BLaER1 (cell line): ENCODE measurements around the gene RBM17.
"Not testable (repeated sequence)": the region's sequence is repeated elsewhere in the genome, so short reads cannot be mapped to it uniquely, and the experiment has no call there.

ENCODE experiments used
- H3K27ac ChIP-seq: shearing (Covaris generic); formaldehyde crosslinking; 2 replicates; pipeline ENCODE4 v1.8.1; 2022
- H3K27me3 ChIP-seq: shearing (Covaris generic); formaldehyde crosslinking; 2 replicates; pipeline ENCODE4 v1.8.1; 2022
- H3K36me3 ChIP-seq: shearing (Covaris generic); formaldehyde crosslinking; 2 replicates; pipeline ENCODE4 v1.8.1; 2022
- H3K4me1 ChIP-seq: shearing (Covaris generic); formaldehyde crosslinking; 2 replicates; pipeline ENCODE4 v1.8.1; 2022
- H3K4me2 ChIP-seq: shearing (Covaris generic); formaldehyde crosslinking; 2 replicates; pipeline ENCODE4 v1.8.1; 2022
- H3K4me3 ChIP-seq: shearing (Covaris generic); formaldehyde crosslinking; 2 replicates; pipeline ENCODE4 v1.8.1; 2022
- H3K9ac ChIP-seq: shearing (Covaris generic); formaldehyde crosslinking; 2 replicates; pipeline ENCODE4 v1.8.1; 2022
- H3K9me3 ChIP-seq: shearing (Covaris generic); formaldehyde crosslinking; 2 replicates; pipeline ENCODE4 v1.8.1; 2022
- H4K20me1 ChIP-seq: shearing (Covaris generic); formaldehyde crosslinking; 2 replicates; pipeline ENCODE4 v1.8.1; 2022
- Cebpa-rat ChIP-seq: shearing (Covaris generic); IDR thresholded peaks from 2 replicates; pipeline ENCODE4 v1.8.1; 2022

RBM17 gene

DNA sequence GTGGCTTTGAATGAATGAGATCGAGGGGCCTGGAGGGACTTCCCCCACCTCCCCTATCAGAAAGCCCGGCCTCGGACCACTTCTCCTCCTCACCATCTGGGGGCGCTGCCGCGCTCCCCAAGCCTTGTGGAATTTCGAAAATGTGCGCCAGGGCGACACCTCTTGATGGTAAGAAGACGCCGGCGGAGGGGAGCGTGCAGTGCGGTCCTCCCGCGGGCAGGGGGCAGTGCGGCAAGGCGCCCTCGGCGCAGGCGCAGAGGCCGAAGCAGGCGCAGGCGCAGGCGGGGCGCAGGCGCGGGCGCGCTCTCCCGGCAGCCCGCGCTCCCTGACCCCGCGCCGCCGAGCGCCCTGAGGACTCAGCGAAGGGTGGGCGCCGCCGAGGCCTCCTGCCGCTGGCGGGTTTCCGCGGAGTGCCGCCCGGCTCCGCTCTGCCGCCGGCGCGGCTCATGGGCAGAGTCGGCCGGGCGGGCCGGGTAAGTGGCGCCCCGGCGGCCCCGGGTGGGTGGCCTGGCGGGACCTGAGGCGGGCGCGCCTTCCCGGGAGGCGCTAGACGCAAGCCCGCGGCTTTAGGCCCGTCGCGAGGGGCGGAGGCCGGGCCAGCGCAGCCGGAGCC, at the start of gene RBM17:
RBM17 (plus strand) TSS at position 314 of the 613 bp plus-strand sequence. CDS start 8,032 bp downstream, outside the sequence.
- Histone ChIP-seq H3K4me2 (peak within 1 kb of the TSS; percentile 92), H3K27me3 (no peaks in the 10 kb centered on the region), H3K9ac (peak within 1 kb of the TSS; percentile 98), H3K4me1 (peaks cover 62% of the 10 kb centered on the region), H4K20me1 (peaks cover 49% of the 10 kb centered on the region), H3K4me3 (peak within 1 kb of the TSS; percentile 99), H3K36me3 (peaks cover 9% of the 10 kb centered on the region; the same call in 1 of the 2 replicates), H3K27ac (peak within 1 kb of the TSS; percentile 98), H3K9me3 (no peaks in the 10 kb centered on the region)
- no peak for TF ChIP-seq Cebpa-rat

DNA sequence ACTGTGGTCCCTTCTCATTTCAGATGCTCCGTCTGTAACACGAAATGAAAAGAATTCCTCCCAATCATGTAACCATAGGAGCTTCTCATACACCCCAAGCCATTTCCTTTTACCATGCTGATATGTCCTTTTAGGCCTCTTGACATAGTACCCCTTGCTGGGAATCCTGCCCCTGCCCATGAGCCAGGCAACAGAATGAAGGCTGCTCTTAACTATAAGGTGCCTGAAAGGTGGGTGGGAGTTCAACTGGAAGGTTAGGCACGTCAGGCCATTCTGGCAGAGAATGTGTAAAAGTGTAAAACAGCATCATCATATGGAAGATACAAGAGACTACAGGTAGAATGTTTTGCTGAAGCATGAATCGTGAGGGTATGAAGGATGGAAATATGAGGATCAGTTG, 49.1 kb upstream of the RBM17 start:
- H3K36me3 ChIP-seq = no peaks in the 10 kb centered on the region
- no peak for TF ChIP-seq Cebpa-rat
- H3K4me1 ChIP-seq = peaks cover 43% of the 10 kb centered on the region
- no peak overlapping the region for H3K27ac ChIP-seq
- no peak overlapping the region for H3K9ac ChIP-seq
- H3K4me3 ChIP-seq = no peak overlapping the region
- H4K20me1 ChIP-seq = no peaks in the 10 kb centered on the region
- no peak overlapping the region for H3K4me2 ChIP-seq
- H3K9me3 ChIP-seq = peaks cover 8% of the 10 kb centered on the region
- H3K27me3 ChIP-seq = peaks cover 22% of the 10 kb centered on the region; the same call in 1 of the 2 replicates

DNA sequence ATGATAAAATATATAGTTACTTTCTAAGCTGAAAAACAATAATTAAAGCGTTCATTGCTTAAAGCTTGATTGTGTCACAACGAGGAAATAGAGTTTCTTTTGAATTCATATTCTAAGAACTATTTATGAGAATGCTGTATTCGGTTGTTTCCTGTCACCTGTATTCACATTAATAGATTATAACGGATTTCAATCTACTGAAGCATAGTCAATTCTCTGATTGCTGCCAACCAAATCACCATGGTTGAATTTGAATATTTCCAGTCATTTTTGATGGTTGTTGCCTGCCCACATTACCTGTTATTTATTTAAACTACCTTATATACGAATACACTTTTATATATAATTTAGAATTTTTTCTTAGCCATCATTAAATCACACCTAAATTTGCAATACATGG, 48.6 kb upstream of the RBM17 start:
- TF ChIP-seq Cebpa-rat = no peak
- Histone ChIP-seq H3K27ac (no peak overlapping the region), H3K9me3 (peaks cover 8% of the 10 kb centered on the region), H3K36me3 (no peaks in the 10 kb centered on the region), H3K27me3 (peaks cover 19% of the 10 kb centered on the region; the same call in 1 of the 2 replicates), H3K4me2 (no peak overlapping the region), H4K20me1 (no peaks in the 10 kb centered on the region), H3K4me1 (peaks cover 43% of the 10 kb centered on the region), H3K4me3 (no peak overlapping the region), H3K9ac (no peak overlapping the region)

- not testable (repeated sequence) for H3K9ac ChIP-seq, H3K36me3 ChIP-seq, H3K27ac ChIP-seq, H3K9me3 ChIP-seq, H4K20me1 ChIP-seq, H3K4me2 ChIP-seq, H3K4me3 ChIP-seq, H3K27me3 ChIP-seq
- peaks cover 44% of the 10 kb centered on the region for H3K4me1 ChIP-seq
These were observed 45.5 kb upstream of the RBM17 start for GRCh38 chr10:6043377-6043776.

DNA sequence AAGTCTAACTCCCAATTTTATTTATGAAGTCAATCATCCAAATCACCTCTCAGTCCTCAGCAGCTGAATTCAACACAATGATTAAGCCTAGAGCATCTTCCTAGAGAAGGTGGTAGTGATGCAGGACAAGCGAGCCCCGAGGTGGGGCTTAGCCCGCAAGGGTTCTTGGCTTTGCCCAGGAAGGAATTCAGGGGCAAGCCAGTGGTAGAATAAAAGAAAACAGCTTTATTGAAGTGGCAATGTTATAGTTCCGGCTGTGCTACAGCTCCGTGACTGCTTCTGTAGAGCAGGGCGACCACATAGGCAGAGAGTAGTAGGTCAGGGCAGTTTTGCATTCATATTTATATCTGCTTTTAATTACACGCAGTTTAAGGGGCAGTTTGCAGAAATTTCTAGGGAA, 44.8 kb upstream of the RBM17 start:
- no peak overlapping the region for H3K9ac ChIP-seq
- H3K4me1 ChIP-seq = peaks cover 51% of the 10 kb centered on the region
- H3K4me2 ChIP-seq = peak overlapping the region; percentile 84
- no peaks in the 10 kb centered on the region for H3K27me3 ChIP-seq
- no peak overlapping the region for H3K4me3 ChIP-seq
- H4K20me1 ChIP-seq = no peaks in the 10 kb centered on the region
- peaks cover 8% of the 10 kb centered on the region for H3K9me3 ChIP-seq
- no peak for TF ChIP-seq Cebpa-rat
- H3K36me3 ChIP-seq = no peaks in the 10 kb centered on the region
- no peak overlapping the region for H3K27ac ChIP-seq

GRCh38 chr10:6044751-6045313, 44.0 kb upstream of the RBM17 start:
- Histone ChIP-seq H3K36me3 (no peaks in the 10 kb centered on the region), H3K4me3 (peak overlapping the region; percentile 30; the same call in 1 of the 2 replicates), H3K27ac (no peak overlapping the region), H3K4me2 (peak overlapping the region; percentile 84), H4K20me1 (no peaks in the 10 kb centered on the region), H3K9me3 (peaks cover 2% of the 10 kb centered on the region), H3K9ac (no peak overlapping the region), H3K4me1 (peaks cover 59% of the 10 kb centered on the region), H3K27me3 (no peaks in the 10 kb centered on the region)
- TF ChIP-seq Cebpa-rat = no peak

DNA sequence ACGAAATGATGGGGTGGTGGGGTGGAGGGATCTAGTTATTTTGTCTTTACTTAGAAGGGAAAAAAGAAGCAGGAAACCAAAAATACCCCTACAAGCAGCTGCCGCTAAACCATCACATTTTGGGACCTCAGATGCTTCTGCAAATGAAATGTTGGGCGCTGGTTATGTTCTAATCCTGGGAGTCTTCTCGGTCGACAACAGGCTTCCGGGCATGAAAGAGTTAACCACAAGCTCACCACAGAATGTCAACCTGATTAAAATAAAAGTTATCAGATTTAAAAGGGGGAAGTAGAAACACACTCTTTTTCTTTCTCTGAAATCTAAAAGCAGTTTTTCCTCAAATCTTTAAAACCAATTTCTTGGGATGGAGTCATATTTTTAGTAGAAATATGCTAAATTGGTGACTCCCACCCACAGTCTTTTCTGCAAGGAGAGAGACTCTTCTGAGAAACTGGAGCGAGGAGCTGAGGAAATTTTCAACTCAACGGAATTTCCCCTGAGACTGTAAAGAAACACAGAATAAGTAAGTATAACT, 43.5 kb upstream of the RBM17 start:
- Histone ChIP-seq H3K4me1 (peaks cover 64% of the 10 kb centered on the region), H3K4me3 (peak overlapping the region; percentile 30; the same call in 1 of the 2 replicates)
- no peak for TF ChIP-seq Cebpa-rat

DNA sequence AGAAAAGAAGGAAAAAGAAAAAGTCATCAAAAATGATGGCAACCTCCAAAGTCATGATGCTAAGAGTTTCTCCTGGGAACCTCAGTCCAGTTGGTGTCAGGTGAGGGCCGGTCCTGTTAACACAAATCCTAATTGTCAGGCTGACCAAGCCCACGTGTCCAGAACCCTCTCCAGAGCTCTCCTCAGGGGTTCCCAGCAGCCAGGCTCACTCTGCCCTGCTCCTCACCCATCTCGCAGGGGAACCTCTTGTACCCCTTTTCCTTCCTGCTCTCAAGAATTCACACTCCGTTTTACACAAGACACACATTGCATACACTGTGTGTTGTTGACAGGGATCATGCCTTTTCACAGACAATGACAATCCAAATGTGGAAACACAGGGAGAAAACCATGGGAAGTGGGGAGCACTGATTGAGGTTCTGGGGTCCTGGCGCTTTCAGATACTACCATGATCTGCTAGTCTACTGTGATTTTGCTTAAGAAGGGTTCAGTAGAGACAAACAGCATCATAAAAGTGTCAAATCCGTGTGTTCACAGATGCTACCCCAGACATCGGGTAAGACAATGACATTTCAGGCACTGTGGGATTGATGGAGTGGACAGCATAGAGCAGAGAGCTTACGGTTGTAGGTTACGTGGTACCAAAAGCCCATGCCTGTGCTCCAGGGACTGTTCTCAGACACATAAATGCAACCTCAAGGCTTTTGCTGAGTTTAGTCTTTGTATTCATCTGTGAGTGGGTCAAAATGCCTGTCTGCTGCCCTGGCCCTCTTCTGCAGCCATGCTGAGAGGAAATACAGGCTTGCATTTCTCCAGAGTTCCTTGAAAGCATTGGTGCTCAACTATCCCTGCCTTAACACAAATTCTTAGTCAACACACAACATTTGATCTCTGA, 42.7 kb upstream of the RBM17 start:
- Histone ChIP-seq H3K36me3 (no peaks in the 10 kb centered on the region), H3K27ac (no peak overlapping the region), H3K9me3 (no peaks in the 10 kb centered on the region; the same call in 1 of the 2 replicates), H3K27me3 (no peaks in the 10 kb centered on the region), H3K4me3 (peak overlapping the region; percentile 30; the same call in 1 of the 2 replicates), H4K20me1 (no peaks in the 10 kb centered on the region), H3K4me1 (peaks cover 72% of the 10 kb centered on the region), H3K4me2 (peak overlapping the region; percentile 84), H3K9ac (no peak overlapping the region)
- TF ChIP-seq Cebpa-rat = no peak

More for the DNA sequence above, 43.5 kb upstream of the RBM17 start:
- H3K4me2 ChIP-seq = peak overlapping the region; percentile 84
- no peaks in the 10 kb centered on the region for H3K36me3 ChIP-seq
- no peaks in the 10 kb centered on the region for H4K20me1 ChIP-seq
- no peaks in the 10 kb centered on the region for H3K27me3 ChIP-seq
- H3K27ac ChIP-seq = no peak overlapping the region
- H3K9me3 ChIP-seq = no peaks in the 10 kb centered on the region; the same call in 1 of the 2 replicates
- H3K9ac ChIP-seq = no peak overlapping the region

DNA sequence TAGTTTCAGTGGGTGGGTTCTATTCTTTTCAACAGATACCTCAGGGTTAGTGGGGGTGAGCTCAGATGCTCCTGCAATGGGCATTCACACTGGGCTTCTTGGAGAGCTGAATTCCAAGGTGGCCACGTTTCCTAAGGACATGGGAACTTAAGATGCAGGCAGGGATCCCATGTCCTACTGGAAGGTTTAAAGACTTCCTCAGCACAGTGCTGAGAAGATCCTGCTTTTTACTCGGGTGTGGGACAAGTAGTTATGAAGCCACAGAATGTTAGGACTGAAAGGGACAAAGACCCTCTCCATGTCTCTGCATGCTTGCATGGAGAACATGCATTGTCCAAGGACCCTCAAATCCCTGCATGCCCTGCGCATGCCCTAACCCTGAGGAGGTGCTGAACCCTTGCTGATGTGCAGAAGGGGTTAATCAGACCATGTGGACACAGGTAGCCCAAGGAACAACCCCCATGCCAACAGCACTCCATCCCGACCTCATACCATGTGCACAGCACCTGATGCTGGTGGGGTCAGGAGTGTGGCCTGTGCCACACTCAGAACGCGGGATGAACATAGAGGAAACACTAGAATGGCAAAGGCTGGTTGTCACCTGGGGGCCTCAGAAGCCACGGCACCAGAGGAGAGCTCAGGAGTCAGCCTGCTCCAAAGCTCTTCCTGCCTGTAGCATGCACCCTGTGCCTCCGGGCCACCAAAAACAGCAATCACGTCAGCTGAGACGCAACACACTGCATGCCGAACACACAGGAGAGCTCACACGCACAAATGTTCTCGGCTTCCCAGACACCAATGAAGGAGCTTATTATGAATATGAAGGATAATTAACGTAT, 41.8 kb upstream of the RBM17 start:
- Histone ChIP-seq H3K9me3 (no peaks in the 10 kb centered on the region; the same call in 1 of the 2 replicates), H3K27me3 (no peaks in the 10 kb centered on the region), H3K9ac (no peak overlapping the region), H3K36me3 (no peaks in the 10 kb centered on the region), H3K4me2 (peak overlapping the region; percentile 84), H3K4me1 (peaks cover 80% of the 10 kb centered on the region), H4K20me1 (no peaks in the 10 kb centered on the region), H3K4me3 (no peak overlapping the region), H3K27ac (no peak overlapping the region)
- TF ChIP-seq Cebpa-rat = no peak
